ENCODE results near the gene RSAD2. TPM values are rescaled to one million over a fixed set of nuclear protein-coding genes. Genes with fewer than 3 reads are reported as not detected.

Gene RSAD2
- total and polyA plus RNA-seq, 4 donors, result 1.7 to 8.9 (median 6.6) TPM

DNA sequence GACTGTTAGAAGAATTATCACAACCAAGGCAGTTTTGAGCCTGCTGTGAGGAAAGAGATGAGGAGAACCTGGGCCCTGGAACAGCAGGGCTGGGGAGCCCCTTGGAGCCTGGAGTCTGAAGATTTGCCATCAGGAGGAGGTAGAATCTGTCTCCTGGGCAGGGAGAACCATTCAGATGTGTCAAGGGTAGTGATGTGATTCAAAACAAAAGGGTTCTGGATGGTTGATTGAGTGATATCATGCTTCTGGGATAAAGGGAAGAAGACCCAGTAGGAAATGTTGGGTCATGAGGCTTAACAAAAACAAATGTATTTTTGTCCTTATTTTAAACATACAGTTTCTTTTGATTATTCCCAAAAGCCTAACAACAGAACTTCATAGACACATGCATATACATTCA, 68.2 kb downstream of the RSAD2 start:
- H3K36me3 ChIP-seq (ENCODE audit: control insufficient read depth in 1 of 2, insufficient read depth in 2 of 2, low read length in 1 of 2), result no peaks in the 10 kb centered on the region
- H3K4me1 ChIP-seq (ENCODE audit: control insufficient read depth in 1 of 2, insufficient read depth in 2 of 2, low read length in 2 of 2), result no peaks in the 10 kb centered on the region
- no peak overlapping the region for H3K4me3 ChIP-seq (ENCODE audit: low read length in 2 of 2)
- H3K27ac ChIP-seq (ENCODE audit: low read depth in 1 of 2, low read length in 2 of 2), result no peak overlapping the region
- no peak for ATAC-seq (ENCODE audit: low FRiP score)
- H3K9me3 ChIP-seq (ENCODE audit: control insufficient read depth, low read length), result no peaks in the 10 kb centered on the region
- H3K27me3 ChIP-seq (ENCODE audit: control insufficient read depth in 1 of 2, insufficient read depth in 2 of 2, low read length in 1 of 2), result no peaks in the 10 kb centered on the region
- intact Hi-C loops (cut with DNase I), result no loop called here
- DNase-seq, result no peak

DNA sequence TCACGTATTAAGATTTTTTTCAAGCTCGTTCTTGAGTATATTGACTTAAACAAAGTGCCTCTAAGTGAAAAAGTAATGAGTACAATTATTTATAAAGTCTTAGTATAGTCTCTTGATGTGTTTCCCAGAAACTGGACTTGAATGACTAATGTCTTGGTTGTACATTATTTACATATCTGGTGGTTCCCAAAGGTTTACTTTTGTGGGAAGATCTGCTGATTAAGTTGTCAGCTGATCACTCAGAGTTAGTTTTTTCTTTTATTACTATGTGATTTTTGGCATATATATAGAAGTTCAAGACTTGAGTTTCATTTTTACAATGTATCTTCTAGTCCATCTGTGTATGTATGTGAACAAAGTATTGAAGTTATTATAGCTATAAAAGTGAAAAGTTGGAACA, 69.1 kb downstream of the RSAD2 start:
- no peak overlapping the region for H3K4me3 ChIP-seq (ENCODE audit: low read length in 2 of 2)
- ATAC-seq (ENCODE audit: low FRiP score) (no peak), DNase-seq (no peak)
- H3K9me3 ChIP-seq (ENCODE audit: control insufficient read depth, low read length), result no peaks in the 10 kb centered on the region
- no peaks in the 10 kb centered on the region for H3K4me1 ChIP-seq (ENCODE audit: control insufficient read depth in 1 of 2, insufficient read depth in 2 of 2, low read length in 2 of 2)
- no peaks in the 10 kb centered on the region for H3K27me3 ChIP-seq (ENCODE audit: control insufficient read depth in 1 of 2, insufficient read depth in 2 of 2, low read length in 1 of 2)
- intact Hi-C loops (cut with DNase I), result no loop called here
- H3K27ac ChIP-seq (ENCODE audit: low read depth in 1 of 2, low read length in 2 of 2), result no peak overlapping the region
- H3K36me3 ChIP-seq (ENCODE audit: control insufficient read depth in 1 of 2, insufficient read depth in 2 of 2, low read length in 1 of 2), result no peaks in the 10 kb centered on the region
- WGBS, 2 donors, result 58 to 59% methylated on average over 2 of the region's 2 CpGs

Other genes starting within 250 kb of the RSAD2 start
- gene CMPK2, start 11.9 kb upstream of the RSAD2 start, total RNA-seq, result 1 to 10 TPM; 3.7 to 5.3 TPM
- 1 to 10 TPM; 2.4 to 7.4 TPM for gene CMPK2, start 11.9 kb upstream of the RSAD2 start, polyA plus RNA-seq
- gene RNF144A, start 39.6 kb downstream of the RSAD2 start, total RNA-seq, result 10 to 100 TPM in 1 of 2 donors, 1 to 10 TPM in 1; 6.7 to 27.6 TPM
- gene RNF144A, start 39.6 kb downstream of the RSAD2 start, polyA plus RNA-seq, result 1 to 10 TPM in 1 of 2 donors, under 1 TPM in 1; 0.63 to 1.6 TPM

All from aorta (tissue), 5 donors.